ENCODE measurements around the gene PTPRD.

GRCh38 chr9:8713811-8714165 lies 1899.0 kb downstream of the PTPRD start:
- TF ChIP-seq CTCF (IDR thresholded peaks at IDR 0.05) (no peak), CREB1 (CRISPR knock-in tag; IDR thresholded peaks at IDR 0.05) (no peak), NFE2L1 (CRISPR knock-in tag; IDR thresholded peaks at IDR 0.05) (no peak), RELA (CRISPR knock-in tag; IDR thresholded peaks at IDR 0.05; ENCODE audit: borderline replicate concordance) (no peak), ZNF263 (CRISPR knock-in tag; IDR thresholded peaks at IDR 0.05; ENCODE audit: low read depth) (no peak), GRHL2 (CRISPR knock-in tag; IDR thresholded peaks at IDR 0.05; ENCODE audit: insufficient replicate concordance, severe bottlenecking) (no peak), STAT6 (CRISPR knock-in tag; conservative IDR thresholded peaks at IDR 0.05; ENCODE audit: low read depth) (no peak), HMGXB4 (CRISPR knock-in tag; IDR thresholded peaks at IDR 0.05) (no peak), PREB (CRISPR knock-in tag; IDR thresholded peaks at IDR 0.05; ENCODE audit: borderline replicate concordance) (no peak), USF2 (CRISPR knock-in tag; IDR thresholded peaks at IDR 0.05) (no peak), ATF3 (CRISPR knock-in tag; conservative IDR thresholded peaks at IDR 0.05) (no peak), MYBL2 (CRISPR knock-in tag; IDR thresholded peaks at IDR 0.05) (no peak), TEAD4 (CRISPR knock-in tag; IDR thresholded peaks at IDR 0.05) (no peak)
